ENCODE results near the gene WFDC10A.
"Not testable (repeated sequence)": the region's sequence is repeated elsewhere in the genome, so short reads cannot be mapped to it uniquely, and the experiment has no call there.

Gene WFDC10A

GRCh38 chr20:45629496-45630100 lies at the start of gene WFDC10A:
TSS of gene WFDC10A (plus strand) at chr20:45629739. CDS start at chr20:45629814, 75 bp downstream.
- DNase-seq: peak; percentile 43

GRCh38 chr20:45581702-45582101 lies 47.8 kb upstream of the WFDC10A start:
- no peak for DNase-seq

GRCh38 chr20:45583502-45583901 lies 46.0 kb upstream of the WFDC10A start:
- DNase-seq: no peak

- not testable (repeated sequence) for DNase-seq
Observed at GRCh38 chr20:45584294-45584693, 45.2 kb upstream of the WFDC10A start.

- DNase-seq: not testable (repeated sequence)
Observed at GRCh38 chr20:45585986-45586385, 43.6 kb upstream of the WFDC10A start.

DNA sequence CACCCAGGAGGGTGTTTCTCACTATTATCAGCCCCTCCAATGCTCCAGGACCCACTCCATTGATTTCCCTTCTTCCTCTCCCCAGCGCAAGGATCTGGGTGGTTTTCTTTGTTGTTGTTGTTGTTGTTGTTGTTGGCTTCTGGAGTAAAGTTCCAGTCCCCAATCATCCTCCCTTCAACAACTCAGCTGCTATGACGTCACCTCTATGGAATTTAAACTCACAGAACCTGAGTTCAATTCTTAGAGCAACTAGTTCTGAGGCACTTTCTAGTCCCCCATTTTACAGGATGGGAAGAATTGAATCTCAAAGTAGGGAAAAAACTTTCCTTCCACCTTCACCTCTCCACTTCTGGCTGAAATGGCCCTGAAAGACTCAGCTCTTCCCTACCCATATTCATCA lies 40.7 kb upstream of the WFDC10A start:
- no peak for DNase-seq

GRCh38 chr20:45589725-45590124 lies 39.8 kb upstream of the WFDC10A start:
- DNase-seq: no peak

- DNase-seq: no peak
Observed at GRCh38 chr20:45592574-45593189, 36.9 kb upstream of the WFDC10A start.

GRCh38 chr20:45593498-45593897 lies 36.0 kb upstream of the WFDC10A start:
- no peak for DNase-seq

DNA sequence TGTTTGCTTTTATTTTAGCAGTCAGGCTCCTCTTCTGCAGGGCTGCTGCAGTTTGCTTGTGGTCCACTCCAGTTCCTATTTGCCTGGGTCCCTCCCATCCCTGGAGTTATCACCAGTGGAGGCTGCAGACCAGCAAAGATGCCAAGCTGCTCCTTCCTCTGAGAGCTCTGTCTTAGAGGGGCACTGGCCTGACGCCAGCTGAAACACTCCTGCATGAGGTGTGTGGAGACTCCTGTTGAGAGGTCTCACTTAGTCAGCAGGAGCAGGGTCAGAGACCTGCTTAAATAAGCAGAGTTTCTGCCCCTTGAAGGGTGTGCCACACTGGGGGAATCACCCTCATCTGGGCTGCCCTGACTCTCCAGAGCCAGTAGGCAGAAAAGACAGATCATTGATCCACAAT lies 34.3 kb upstream of the WFDC10A start:
- no peak for DNase-seq

DNA sequence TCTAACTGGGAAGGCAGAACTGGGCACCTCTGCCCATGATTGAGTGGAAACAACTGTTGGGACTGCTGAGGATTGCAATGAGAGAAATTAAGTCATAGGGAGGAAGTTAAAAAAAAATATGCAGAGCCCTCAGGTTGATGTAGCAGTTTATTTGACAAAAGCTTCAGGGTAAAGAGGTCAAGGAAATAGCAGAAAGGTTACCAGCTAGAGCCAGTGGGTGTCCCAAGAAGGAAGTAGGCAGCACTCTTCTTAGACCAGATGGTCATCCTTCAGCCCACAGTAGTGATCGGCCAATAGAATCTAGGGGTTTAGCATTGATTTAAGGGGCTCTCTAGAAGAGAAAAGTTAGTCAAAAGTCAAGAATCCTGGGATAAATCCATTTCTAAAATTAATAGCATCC lies 21.7 kb upstream of the WFDC10A start:
- DNase-seq: no peak

DNA sequence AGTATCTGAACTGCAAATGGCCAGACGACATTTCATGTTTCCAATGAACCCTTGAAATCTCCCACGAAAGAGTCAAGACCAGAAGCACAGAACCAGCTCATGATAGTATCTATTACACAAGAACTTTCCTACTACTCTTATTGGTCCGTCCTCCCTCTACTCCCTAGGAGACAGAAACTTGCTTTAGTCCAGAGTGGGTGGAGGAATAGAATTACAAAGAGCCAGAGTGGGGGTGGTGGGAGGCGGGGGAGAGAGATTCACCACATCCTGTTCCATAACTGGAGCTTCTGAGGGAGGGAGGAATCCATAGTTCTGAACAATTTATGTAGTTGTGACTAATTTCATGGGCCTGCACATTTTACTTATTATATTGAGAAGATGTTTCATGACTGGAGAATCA lies 18.5 kb upstream of the WFDC10A start:
- DNase-seq: no peak

DNA sequence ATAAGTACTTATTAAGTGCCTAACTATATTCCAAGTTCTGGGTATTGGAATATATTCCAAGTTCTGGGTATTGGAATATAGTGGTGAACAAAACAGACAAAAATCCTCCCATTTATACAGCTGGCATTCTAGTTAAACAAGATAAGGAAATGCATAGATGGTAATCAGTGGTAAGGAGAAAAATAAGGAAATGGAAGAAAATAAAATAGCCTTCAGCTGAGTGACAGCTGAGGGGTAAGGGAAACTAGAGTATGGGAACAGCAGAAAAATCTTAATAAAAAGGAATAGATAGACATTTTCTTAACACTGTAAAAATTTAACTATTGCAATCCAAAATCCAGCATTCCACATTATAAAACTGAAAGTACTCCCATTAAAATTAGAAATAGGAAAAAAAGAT lies 17.2 kb upstream of the WFDC10A start:
- DNase-seq: no peak

DNA sequence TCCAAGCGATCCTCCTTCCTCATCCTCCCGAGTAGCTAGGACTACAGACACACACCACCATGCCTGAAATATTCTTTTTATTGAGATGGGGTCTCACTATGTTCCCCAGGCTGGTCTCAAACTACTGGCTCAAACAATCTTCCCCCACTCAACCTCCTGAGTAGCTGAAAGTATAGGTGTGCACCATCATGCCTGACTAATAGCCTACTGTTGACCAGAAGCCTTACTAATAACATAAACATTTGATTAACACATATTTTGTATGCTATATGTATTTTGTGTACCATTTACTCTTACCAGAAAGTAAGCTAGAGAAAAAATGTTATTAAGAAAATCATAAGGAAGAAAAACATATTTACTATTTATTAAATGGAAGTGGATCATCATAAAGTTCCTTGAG lies 11.9 kb upstream of the WFDC10A start:
- DNase-seq: no peak

- no peak for DNase-seq
Observed at GRCh38 chr20:45621593-45621992, 7.9 kb upstream of the WFDC10A start.

DNA sequence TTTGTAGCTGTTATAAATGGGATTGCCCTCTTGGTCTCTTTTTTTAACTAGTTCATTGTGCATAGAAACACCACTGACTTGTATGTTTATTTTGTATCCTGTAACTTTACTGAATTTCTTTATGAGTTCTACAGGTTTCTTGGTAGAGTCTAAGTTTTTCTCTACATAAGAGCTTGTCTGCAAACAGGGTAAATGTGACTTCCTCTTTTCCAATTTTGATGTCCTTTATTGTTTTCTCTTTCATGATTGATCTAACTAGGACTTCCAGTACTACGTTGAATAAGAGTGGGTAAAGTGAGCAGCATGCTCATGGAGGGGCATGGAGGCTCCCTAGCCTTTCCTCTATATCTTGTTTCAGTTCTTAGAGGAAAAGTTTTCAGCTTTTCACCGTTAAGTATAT lies 3.0 kb upstream of the WFDC10A start:
- DNase-seq: no peak

DNA sequence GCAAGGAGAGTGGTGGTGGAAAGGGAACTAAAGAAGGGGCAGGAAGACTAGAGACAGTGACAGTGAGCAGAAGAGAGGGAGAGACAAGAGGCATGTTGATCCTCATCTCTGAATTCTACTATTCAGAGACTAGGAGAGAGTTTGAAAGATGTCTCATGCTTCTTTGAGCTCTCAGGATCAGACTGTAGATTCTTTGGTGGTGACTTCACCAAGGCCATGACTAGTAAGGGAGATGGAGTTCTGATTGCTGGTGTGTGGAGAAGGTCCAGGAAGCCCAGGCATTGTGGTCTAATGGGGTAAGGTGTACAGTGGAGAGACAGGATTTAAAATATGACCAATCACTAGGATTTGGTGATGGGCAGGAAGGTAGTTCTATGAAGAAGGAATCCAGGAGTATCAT lies 832 bp downstream of the WFDC10A start:
- no peak for DNase-seq

GRCh38 chr20:45631184-45631583 lies 1.6 kb downstream of the WFDC10A start, which contains the start of gene WFDC9:
TSS of gene WFDC9 (minus strand) at chr20:45631284. CDS start at chr20:45610181, 21,103 bp downstream.
- no peak for DNase-seq

GRCh38 chr20:45636513-45636912 lies 7.0 kb downstream of the WFDC10A start:
- no peak for DNase-seq

- DNase-seq: no peak
Observed at GRCh38 chr20:45639687-45640086, 10.1 kb downstream of the WFDC10A start.

- not testable (repeated sequence) for DNase-seq
Observed at GRCh38 chr20:45641076-45641475, 11.5 kb downstream of the WFDC10A start.

GRCh38 chr20:45645869-45646268 lies 16.3 kb downstream of the WFDC10A start:
- not testable (repeated sequence) for DNase-seq

- no peak for DNase-seq
Observed at GRCh38 chr20:45646875-45647274, 17.3 kb downstream of the WFDC10A start.

GRCh38 chr20:45647441-45648050 lies 18.0 kb downstream of the WFDC10A start:
- DNase-seq: no peak
